ENCODE data around the gene RNF224. TPM values are rescaled to one million over a fixed set of nuclear protein-coding genes. Genes with fewer than 3 reads are reported as not detected.

Gene RNF224
- total RNA-seq, 1 experiment from 2014 or later = not detected

DNA sequence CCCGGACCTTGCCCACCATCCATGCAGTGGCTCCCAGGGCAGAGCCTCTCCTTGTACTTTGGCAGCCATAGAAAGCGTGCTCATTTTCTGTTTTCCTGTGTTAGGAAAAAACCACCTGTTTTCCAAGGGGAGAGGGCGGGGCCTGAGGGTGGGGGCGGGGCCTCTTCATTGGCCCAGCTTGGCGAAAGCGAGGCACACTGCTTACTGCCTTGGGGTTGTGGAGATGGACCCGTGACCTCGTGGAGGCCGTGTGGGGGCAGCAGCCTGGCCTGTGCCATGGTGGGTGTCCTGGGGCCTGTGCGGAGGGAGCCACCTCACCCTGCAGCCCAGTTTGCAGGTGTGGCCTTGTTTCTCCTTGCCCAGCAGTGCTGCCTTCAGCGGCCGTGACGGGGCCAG is 45.8 kb downstream of the RNF224 start:
- ChIA-PET CTCF (interaction anchor here (0.6 kb wide), 1 partner anchor 382 kb away, joined by 3 read pairs; no protein-coding TSS in a partner anchor), POLR2A (ENCODE audit: low non-redundant PET) (no interaction called here)
- no peak for TF ChIP-seq CTCF (conservative IDR thresholded peaks at IDR 0.05; ENCODE audit: low read depth, low read length)
- TF ChIP-seq EZH2 (IDR thresholded peaks at IDR 0.05; ENCODE audit: borderline replicate concordance, low read depth, low read length, poor library complexity, severe bottlenecking) = no peak
- H3K9me3 ChIP-seq (ENCODE audit: low read depth, low read length, poor library complexity, severe bottlenecking) = no peaks in the 10 kb centered on the region
- intact Hi-C loops (cut with micrococcal nuclease; ENCODE audit: unreplicated experiment) = no loop called here
- no peak overlapping the region for H3K27ac ChIP-seq (ENCODE audit: low read depth, low read length, poor library complexity, severe bottlenecking)
- H3K4me1 ChIP-seq (ENCODE audit: insufficient read depth, low read length, poor library complexity, severe bottlenecking) = peaks cover 14% of the 10 kb centered on the region
- no peak for DNase-seq (ENCODE audit: low spot score)
- no peak overlapping the region for H3K4me3 ChIP-seq (ENCODE audit: low read depth, low read length, poor library complexity, severe bottlenecking)
- BruUV-seq (replicated peaks) = TSS peak; percentile 31
- peaks cover 12% of the 10 kb centered on the region for H3K36me3 ChIP-seq (ENCODE audit: insufficient read depth, low read length, poor library complexity, severe bottlenecking)
- H3K27me3 ChIP-seq (replicated peaks; ENCODE audit: insufficient read depth, low read depth, low read length, poor library complexity) = no peaks in the 10 kb centered on the region

DNA sequence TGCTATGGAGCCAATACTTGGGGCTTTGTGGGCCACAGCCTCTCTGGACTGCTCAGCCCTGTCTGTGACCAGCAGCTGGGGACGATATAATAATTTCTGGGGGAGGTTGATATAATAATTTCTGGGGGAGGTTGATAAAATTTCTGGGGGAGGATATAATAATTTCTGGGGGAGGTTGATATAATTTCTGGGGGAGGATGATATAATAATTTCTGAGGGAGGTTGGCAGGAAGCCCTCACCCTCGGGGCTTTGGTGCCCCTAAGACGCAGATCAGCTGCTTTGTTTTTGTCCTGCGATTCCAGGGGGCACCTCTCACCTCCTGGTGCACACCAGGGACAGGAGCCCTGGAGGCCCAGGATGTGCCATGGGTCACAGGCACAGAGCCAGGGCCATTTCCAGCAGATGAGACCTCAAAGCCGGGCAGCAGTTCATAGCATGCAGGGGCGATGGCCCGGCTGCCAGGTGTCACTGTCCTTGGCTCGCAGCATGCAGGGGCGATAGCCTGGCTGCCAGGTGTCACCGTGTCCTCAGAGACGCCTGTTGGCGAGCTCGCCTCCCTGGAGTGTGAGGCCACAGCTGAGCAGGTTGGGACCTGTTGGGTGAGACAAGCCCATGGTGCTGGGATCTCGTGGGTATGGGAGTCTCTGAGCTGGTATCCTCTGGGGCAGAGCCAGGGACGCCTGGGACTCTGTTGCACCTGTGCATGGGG is 46.5 kb downstream of the RNF224 start:
- DNase-seq (ENCODE audit: low spot score) = no peak
- no peaks in the 10 kb centered on the region for H3K27me3 ChIP-seq (replicated peaks; ENCODE audit: insufficient read depth, low read depth, low read length, poor library complexity)
- intact Hi-C loops (cut with micrococcal nuclease; ENCODE audit: unreplicated experiment) = no loop called here
- peaks cover 12% of the 10 kb centered on the region for H3K36me3 ChIP-seq (ENCODE audit: insufficient read depth, low read length, poor library complexity, severe bottlenecking)
- ChIA-PET CTCF (interaction anchor here (0.6 kb wide), 1 partner anchor 382 kb away, joined by 3 read pairs; no protein-coding TSS in a partner anchor), POLR2A (ENCODE audit: low non-redundant PET) (no interaction called here)
- H3K27ac ChIP-seq (ENCODE audit: low read depth, low read length, poor library complexity, severe bottlenecking) = no peak overlapping the region
- no peak for TF ChIP-seq CTCF (conservative IDR thresholded peaks at IDR 0.05; ENCODE audit: low read depth, low read length)
- TF ChIP-seq EZH2 (IDR thresholded peaks at IDR 0.05; ENCODE audit: borderline replicate concordance, low read depth, low read length, poor library complexity, severe bottlenecking) = no peak
- H3K4me1 ChIP-seq (ENCODE audit: insufficient read depth, low read length, poor library complexity, severe bottlenecking) = peaks cover 14% of the 10 kb centered on the region
- H3K4me3 ChIP-seq (ENCODE audit: low read depth, low read length, poor library complexity, severe bottlenecking) = no peak overlapping the region
- no peaks in the 10 kb centered on the region for H3K9me3 ChIP-seq (ENCODE audit: low read depth, low read length, poor library complexity, severe bottlenecking)
- BruUV-seq (replicated peaks) = no TSS peak

- Histone ChIP-seq H3K27me3 (replicated peaks; ENCODE audit: insufficient read depth, low read depth, low read length, poor library complexity) (no peaks in the 10 kb centered on the region), H3K36me3 (ENCODE audit: insufficient read depth, low read length, poor library complexity, severe bottlenecking) (peaks cover 8% of the 10 kb centered on the region), H3K27ac (ENCODE audit: low read depth, low read length, poor library complexity, severe bottlenecking) (no peak overlapping the region), H3K9me3 (ENCODE audit: low read depth, low read length, poor library complexity, severe bottlenecking) (no peaks in the 10 kb centered on the region), H3K4me1 (ENCODE audit: insufficient read depth, low read length, poor library complexity, severe bottlenecking) (peaks cover 14% of the 10 kb centered on the region), H3K4me3 (ENCODE audit: low read depth, low read length, poor library complexity, severe bottlenecking) (no peak overlapping the region)
- no peak for TF ChIP-seq EZH2 (IDR thresholded peaks at IDR 0.05; ENCODE audit: borderline replicate concordance, low read depth, low read length, poor library complexity, severe bottlenecking)
- TF ChIP-seq CTCF (conservative IDR thresholded peaks at IDR 0.05; ENCODE audit: low read depth, low read length) = no peak
- ChIA-PET CTCF (no interaction called here), POLR2A (ENCODE audit: low non-redundant PET) (no interaction called here)
- BruUV-seq (replicated peaks) = no TSS peak
- DNase-seq (ENCODE audit: low spot score) = no peak
- intact Hi-C loops (cut with micrococcal nuclease; ENCODE audit: unreplicated experiment) = no loop called here
Measured at GRCh38 chr9:137275203-137275587, 47.9 kb downstream of the RNF224 start.

Measured in A673 (cell line).